Effector CD4-positive, alpha-beta T cell (primary cell): ENCODE data around the gene CHIC2.
"Not testable (repeated sequence)": the region's sequence is repeated elsewhere in the genome, so short reads cannot be mapped to it uniquely, and the experiment has no call there.

ENCODE experiments used
- DNase-seq: peaks from one replicate; pipeline ENCODE4 v3.0.0-alpha.2; 2020
- total RNA-seq: gene quantifications from one replicate; lab custom pipeline; 2026; lab: John Stamatoyannopoulos, UW

Gene CHIC2
- 38.6 reads per million, percentile 62 among the genes with 10 or more reads in this experiment for total RNA-seq

DNA sequence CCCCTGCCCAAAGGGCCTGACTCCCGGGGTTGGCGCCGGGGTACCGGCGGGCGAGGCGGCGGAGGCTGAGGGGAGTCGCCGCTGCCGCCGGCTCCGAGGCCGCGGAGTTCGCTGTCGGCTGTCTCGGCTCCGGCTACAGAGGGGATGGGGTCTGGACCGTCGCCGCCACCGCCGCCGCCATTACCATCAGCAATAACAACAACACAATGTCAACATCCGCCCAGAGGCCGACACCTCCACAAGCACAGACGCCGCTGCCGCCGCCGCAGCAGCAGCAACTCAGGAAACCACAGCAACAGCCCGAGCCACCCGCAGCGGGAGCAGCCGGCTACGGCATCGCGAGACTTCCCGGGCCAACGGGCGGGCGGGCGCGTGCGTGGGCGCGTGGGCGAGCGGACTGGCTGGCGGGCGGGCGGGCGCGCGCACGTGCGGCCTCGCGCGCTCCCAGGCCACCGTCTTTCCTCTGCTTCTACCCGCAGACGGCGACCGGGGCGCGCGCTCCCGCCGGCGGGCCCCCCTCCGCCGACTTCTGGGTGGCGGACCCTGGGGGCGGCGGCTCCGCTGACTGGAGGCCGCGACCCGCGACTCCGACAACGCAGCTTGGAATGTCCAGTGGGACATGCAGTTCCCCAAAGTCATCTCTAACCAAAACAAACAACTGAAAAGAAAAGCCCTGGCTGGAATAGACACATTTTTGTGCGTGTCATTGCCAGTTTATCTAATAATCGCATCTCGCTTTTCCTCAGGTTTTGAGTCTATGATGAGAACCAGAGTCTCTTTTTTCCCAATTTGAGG, at the start of gene CHIC2:
Gene CHIC2 (minus strand): TSS at position 289 of the 795 bp plus-strand sequence. CDS start 305 bp downstream, outside the sequence.
- DNase-seq, result peak; percentile 95

DNA sequence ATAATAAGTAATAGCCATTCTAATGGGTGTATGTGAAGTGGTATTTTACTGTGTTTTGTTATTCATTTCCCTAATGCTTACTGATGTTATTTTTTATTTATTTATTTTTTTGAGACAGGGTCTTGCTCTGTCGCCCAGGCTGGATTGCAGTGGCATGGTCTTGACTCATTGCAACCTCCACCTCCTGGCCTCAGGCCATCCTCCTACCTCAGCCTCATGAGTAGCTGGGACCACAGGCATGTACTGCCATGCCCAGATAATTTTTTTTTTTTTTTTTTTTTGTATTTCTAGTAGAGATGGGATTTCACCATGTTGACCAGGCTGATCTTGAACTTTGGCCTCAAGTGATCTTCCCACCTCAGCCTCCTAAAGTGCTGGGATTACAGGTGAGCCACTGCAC, 48.8 kb upstream of the CHIC2 start:
- DNase-seq, result not testable (repeated sequence)

DNA sequence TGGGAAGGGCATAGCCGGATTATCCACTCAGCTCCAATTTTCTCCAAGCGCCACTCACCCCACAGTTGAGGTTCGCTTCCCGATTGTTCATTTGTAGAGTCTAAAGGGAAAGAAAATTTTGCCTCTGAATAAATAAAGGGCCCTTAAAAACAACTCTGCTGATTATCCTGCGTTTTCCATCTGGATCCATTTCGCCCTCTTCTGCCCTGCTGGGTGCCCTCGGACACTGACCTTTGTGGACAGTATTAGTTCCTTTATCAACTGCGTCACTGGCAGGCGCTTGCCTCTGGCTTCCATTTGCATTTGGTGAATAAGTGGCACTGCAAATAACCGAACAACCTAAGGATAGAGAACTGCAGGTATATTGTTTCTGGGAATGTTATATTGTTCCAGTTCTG, 45.6 kb upstream of the CHIC2 start:
- DNase-seq, result no peak

DNA sequence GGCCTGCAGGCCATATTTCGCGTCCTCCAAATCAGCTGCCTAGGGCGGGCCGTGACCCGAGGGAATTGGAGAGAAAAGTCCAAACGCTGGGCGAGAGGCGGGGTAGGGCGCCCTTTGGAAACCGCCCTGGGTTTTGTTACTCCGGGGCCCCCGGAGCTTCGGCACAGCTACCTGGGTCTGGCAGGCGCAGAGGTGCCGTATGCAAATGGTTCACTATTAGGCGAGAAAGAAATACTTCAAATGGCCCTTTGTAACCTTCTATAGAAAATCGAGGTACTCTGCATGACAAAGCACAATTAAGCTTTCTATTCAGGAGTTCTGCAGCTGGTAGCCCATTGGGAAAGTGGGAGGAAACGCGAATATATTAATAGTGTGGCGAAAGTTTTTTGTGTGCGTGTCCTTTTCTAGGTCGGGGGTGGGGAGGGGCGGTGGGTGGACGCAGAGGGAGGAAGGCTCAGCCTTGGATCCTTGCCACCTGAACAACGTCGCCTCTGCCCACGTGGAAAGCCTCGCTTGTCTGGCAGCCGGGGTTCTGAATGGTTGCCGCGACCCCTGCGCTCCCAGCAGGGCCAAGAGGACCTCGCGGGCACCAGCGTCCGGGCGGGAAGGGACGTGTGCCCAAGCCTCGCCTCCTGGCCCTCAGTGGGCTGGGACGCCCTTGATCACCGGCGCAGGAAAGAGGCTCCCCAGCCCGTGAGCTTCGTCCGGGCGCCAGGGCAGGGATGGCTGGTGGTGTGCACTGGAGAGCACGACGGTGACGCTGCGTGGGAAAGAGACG, 45.0 kb upstream of the CHIC2 start:
- DNase-seq, result no peak

DNA sequence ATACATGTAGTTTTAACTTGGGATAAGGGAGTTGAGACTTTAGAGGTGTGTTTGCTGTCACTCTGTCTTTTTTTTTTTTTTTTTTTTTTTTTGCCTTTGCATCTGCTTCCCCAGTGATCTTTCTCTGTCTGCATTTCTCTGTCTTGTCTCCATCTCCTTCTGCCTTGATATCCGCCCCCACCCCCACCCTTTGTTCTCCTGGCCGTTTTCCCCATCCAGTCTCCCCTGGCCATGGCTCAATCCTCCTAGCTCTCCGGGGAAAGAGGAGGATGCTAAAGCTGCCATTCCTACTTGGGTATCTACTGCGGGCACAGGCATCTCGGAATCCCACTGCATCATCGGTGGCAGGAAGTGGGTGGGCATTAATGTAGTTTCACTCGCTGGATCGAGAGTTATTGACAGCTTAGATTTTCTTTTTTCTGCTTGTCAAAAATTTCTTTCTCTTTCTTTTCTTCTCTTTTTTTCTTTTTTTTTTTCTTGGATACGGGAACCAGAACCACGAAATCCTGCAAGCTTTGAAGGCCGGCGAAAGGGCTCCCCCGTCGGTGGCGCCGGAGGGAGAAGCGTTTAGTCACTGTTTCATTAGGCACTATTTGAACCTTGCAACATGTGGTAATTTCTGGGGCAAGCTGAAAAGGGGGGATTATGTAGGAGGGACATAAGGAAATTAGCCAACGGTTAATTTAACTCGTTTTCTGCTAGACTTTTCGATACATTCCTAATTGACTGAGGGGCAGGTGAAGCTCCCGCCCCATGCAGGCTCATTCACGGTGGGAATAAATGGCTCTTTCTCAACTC, 43.7 kb upstream of the CHIC2 start:
- DNase-seq, result no peak

DNA sequence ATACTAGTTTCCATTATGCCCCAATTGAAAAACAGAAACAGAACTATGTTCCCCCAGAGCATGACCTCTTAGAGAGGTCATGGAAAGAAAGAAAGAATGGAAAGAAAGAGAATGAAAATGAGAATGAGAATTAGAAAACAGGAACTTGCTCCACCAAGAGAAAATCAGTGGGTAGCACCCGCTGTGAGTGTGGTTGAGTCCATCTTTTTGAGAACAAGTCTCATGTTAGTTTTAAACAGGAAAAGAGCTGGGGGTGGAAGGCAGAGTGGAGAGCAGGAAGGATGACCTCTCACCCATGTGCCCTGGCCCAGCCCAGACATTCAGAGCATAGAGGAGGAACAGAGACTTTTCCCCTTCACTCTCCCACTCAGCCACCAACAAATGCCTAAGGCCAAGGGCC, 40.5 kb upstream of the CHIC2 start:
- no peak for DNase-seq

DNA sequence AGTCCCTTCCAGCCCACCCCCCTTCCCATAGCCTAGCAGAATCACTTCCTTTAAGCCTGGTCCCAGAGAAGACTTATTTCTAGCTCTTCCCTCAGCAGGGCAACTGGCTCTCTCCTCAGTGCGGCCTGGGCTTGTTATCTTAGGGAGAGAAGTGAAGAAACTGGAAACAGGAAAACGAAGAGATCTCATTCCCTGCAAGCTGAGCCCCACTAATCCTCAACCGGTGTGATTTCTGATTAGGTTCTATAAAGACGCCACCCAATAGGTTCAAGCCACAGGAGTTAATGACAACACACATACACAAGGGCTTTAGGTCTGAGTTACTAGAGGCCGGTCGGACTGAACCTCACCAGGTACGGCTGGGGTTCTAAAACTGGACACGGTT, 38.8 kb upstream of the CHIC2 start:
- DNase-seq, result no peak

DNA sequence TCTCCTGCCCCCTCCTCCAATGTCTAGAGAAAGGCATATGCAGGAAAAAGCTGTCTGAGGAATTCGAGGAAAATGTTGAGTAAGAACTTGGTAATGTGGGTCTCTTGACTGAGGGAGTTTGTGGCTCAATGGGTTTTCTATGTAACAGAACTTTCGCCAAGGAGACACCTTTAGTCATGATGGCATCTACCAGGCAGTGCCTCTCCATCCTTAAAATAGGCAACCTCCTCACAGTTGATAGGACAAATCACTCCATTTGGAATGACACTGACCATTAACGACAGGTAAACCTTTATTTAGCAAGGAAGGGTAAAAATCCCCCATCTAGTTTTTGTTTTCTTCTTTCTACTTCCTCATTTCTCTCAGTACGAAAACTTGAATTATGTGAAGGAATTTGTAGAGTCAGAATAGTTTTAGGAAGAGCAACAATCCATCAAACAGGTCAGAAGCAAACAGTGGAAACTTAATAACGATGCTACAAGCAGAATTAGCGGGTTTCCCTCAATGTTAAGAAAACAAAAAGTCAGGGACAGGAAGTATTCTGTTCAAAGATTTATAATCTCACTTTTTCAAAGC, 38.2 kb upstream of the CHIC2 start:
- no peak for DNase-seq

DNA sequence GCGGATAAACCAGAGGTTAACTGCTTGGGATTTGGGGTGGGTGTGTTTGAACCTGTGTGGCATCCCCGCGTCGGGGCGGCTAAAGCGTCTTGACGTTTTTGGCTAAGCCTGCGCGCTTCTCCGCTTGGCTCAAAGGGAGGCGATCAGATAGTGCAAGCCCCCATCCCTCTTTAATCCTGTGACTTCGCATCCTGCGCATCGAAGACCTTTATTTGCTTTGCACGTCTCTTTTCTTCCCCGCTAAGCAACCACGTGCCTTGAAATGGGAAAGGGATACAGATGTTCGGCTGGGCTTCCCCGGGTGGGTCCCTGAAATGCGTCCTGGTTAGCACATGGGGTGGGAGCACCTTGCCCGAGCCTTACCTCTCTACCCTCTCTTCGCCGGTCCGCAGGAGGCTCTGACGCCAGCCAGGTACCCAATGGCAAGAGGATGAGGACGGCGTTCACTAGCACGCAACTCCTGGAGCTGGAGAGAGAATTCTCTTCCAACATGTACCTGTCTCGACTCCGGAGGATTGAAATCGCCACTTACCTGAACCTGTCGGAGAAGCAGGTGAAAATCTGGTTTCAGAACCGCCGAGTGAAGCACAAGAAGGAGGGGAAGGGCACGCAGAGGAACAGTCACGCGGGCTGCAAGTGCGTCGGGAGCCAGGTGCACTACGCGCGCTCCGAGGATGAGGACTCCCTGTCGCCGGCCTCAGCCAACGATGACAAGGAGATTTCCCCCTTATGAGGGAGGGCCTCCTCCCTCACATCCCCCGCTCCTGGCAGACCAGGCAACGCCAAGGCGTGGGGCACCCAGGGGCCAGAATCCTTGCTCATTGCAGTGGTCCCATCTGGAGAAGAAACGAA, 37.0 kb upstream of the CHIC2 start:
- no peak for DNase-seq

DNA sequence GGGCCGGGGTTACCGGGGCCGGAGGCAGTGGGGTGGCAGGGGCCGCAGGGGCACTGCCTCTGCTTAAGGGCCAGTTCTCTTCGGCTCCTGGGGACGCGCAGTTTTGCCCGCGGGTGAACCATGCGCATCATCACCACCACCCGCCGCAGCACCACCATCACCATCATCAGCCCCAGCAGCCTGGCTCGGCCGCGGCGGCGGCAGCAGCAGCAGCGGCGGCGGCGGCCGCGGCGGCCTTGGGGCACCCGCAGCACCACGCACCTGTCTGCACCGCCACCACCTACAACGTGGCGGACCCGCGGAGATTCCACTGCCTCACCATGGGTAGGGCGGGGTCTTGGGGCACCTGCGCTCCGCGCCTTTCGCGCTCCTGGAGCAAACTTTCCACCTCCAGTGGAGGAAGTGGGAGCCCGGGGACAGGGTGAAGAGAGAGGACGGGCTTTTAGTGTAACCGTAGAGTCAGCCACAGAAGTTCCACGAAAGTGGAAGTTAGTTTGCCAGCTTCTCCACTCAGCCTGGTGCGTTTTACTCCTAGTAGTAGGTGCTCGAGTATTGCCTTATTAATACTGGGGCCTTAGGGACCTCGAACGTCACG, 36.3 kb upstream of the CHIC2 start:
- DNase-seq, result no peak

DNA sequence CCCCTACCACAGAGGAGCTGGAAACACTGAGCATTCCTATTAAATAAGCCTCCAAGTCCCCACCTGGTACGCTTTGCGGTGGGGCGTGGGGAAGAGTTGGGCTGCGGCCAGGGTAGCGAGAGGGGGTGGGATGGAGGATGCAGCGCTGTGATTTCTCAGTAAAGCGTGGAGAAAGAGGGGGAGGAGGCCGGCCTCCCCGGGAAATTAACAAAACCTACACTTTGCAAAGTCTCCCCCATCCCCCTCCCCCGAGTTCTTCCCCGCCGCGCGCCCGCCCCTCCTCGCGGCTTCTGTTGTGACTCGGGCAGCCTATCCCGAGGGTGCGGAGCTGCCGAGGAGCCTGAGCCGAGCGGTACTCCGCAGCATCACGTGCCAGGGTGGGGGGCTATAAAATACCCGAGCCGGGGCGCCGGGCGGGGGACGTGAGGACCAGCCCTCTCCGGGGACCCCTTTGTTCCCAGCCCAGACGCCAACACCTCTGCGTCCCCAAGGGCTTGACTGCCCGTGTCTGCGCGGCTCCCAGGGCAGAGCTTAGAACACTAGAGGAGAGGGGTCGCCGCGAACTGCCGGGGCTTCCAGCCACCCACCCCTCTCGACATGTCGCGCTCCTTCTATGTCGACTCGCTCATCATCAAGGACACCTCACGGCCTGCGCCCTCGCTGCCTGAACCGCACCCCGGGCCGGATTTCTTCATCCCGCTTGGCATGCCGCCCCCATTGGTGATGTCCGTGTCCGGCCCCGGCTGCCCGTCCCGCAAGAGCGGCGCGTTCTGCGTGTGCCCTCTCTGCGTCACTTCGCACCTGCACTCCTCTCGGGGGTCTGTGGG, 35.6 kb upstream of the CHIC2 start, which contains the start of gene GSX2:
Gene GSX2 (plus strand): TSS at position 416 of the 827 bp plus-strand sequence. CDS start 182 bp downstream, at position 598.
- no peak for DNase-seq

DNA sequence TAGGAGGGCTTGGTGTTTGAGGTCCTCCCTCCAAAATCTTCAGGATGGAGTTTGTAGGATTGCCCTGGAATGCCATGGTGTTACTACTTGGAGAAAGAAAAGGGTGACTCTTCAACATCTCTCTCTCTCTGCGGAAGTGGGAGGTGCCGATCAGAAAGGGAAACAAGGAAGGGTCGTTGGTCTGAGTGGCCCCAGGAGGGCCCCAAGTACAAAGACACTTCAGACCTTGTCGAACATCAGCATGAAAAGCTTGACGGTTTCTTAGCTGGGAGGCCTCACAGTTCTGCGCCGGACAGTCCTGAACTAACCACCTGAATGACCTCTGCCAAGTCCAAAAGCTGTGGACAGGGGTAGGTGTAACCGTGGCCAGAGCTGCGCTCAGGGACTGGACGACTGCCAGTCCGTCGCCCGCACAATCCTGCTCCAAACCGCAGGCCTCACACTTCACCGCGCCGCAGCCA, 34.9 kb upstream of the CHIC2 start:
- DNase-seq, result no peak

DNA sequence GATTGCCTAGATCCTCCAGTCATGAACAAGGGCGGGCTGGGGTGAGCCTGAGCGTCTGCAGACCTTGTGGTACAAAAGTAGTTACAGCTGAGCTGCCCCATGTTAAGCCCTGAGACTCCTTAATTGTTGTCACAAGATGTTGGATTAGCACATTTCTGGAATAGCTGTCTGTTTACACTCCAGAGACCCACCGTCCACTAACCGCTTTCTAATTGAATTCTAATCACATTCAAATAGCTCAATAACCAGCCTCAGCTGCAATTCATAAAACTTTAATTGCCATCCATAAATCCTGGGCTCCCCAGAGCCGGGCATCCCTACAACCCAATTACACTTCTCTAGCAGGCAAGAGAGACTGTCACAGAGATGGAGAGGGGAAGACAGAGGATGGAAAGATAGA, 34.0 kb upstream of the CHIC2 start:
- no peak for DNase-seq

DNA sequence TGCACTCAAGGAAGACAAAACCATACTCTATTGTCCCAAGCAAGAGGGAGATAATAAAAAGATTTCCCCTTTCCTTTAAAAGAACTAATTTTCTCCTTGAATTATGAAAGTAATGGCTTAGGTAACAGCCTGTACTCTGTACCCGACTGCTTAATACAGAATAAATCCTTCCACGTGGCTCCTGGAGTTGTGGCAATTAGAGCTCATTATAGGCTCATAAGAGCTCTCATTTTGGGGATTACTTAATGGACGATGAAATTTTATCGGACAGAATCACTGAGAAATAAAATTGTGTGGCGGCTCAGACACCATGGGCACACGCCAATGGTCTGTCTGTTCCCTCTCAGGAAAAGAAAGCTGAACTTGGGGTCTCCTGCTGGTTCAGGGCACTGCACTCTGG, 32.7 kb upstream of the CHIC2 start:
- DNase-seq, result no peak

DNA sequence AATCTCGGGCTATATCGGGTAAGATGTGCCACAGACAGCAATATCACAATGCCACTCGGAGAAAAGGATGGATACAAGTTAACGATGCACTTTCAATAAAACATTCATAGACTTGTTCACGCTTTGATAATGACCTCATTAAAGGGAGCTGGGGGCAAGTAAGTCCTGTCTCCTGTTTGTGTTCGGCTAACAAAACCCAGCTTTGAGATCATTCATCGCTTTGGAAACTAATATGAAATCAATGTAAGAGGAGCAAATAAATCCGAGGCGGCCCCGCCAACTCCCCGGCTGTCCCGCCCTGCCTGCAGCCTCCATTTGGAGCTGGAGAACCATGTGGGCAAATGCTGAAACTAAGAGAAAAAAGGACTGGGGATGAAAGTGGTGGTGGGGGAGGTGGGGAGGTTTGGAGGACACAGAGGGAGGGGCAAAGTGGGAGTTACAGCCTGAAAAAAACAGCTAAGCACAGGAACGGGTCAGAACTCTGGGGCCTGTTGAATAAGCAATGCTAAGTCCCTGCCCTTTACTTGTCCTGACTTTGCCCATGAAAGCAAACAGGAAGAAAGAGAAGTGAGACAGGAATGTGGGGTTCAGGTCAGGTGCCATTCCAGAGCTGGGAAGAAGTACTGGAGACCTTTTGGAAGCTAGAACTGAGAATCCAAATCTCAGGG, 32.0 kb upstream of the CHIC2 start:
- no peak for DNase-seq

DNA sequence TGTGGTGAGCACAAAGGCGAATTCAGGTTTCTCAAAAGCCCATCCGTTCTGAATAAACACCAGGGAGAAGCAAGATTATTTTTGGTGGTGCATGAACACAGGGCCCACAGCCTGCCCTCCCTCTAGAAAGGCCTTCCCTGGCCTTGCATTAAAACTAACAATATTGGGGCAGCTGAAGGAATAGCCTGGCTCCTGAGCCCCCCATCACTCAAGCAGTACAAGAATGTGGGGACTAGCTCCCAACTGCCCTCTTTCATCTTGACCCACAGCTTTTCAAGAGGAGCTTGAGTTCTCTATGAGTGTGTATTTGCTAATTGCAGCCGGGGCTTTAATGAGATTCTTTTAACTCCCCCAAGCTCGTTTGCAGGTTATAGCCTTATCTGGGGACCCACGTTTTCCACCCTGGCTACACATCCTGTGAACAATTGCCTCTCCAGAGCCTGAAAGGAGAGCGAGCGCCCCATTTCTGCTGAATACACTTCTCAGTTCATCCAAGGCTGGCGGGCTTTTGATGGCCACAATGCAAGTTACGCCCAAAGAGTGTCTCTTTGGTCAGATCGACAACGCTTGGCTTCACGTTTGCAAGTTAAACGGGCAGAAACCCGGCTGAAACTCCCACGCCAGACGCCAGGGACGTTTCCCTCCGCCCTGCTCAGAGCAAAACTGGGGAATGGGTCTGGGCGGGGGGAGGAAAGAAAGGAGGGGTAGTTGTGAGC, 30.9 kb upstream of the CHIC2 start:
- DNase-seq, result no peak

DNA sequence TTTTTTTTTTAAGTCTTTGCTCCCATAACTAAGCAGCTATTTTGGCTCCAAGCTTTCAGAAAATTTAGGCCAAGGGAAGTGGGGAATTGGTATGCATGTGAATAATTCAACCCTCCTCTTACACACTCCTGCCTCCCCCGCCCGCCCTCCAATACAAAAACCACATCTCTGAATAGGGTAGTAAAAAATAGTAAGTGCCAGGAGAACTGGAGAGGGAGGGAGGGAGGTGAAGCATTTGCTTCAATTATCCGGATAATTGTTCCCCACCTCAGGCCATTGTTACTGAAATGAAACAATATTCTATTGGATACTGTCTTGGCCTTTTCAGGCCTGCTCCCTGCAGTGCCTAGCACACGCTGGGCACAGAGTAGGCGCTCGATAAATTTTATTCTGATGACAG, 30.0 kb upstream of the CHIC2 start:
- DNase-seq, result no peak

DNA sequence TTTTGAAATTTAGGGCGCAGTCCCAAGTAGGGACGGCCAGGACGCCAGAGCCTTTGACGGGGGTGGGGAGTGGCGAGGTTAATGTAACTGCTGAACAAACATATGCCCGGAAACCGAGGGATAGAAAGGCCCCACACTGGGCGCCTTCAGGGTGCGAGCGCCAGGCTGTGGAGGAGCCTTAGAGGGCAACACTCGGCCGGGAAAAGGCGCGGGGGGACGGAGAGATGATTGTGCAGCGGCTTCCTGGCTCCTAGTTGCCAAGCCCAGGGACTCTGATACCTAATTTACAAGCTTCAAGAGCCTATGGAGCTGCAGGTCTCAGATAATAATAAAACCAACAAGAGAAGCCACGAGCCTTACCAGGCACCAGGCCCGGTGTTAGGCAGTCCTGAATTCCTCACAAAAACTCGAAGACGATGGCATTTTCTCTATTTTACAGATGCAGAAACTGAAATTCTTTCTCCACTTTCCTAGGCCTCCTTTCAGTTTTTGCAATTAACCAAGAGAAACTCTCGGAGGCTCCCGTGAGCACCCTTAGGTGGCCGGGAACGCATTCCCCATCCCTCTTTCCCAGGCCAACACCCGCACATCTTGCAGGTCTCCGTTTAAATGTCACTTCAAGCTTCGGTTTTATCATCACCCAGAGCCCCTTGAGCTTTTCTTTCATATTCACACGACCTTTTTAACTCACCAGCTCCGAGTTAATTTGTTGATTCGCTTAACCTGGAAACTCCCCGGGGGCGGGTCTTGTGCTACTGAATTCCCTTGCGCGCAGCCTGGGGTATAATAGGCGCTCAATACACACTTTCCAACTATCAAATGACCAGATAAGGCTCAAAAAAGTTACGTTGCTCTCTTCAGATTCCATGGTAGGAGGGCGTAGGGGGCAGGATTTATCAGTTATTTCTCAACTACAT, 29.2 kb upstream of the CHIC2 start:
- no peak for DNase-seq
